NCI-H345 treated with DMSO at 0.1 percent for 48 hours (cell line): ENCODE measurements around the gene SEPTIN14.
A peak's percentile ranks its signal among the peaks of the same experiment; 100 is the strongest.
"Not testable (repeated sequence)": the region's sequence is repeated elsewhere in the genome, so short reads cannot be mapped to it uniquely, and the experiment has no call there.

Experiments used
- DNase-seq: peaks from one replicate; lab custom pipeline; 2025; ENCODE audit not compliant: unreplicated experiment; lab: John Stamatoyannopoulos, UW

SEPTIN14 gene

DNA sequence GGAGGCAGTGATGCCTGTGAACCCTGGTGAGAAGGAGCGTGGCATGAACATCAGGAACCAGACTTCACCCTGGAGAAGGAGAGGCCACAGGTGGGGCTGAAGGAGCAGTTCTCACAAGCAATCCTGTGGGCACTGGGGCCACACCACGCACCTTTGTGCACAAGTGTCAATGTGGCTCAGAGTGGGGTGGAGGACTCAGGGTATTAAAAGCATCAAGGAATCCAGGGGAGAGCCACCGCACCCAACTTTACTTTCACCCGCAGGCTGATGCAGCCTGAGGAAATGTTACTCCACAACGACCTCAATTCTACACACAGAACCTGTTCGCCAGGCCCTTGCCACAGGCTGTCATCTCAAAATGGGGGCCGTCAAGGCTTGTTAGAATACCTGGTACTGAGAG, 77.1 kb downstream of the SEPTIN14 start:
- not testable (repeated sequence) for DNase-seq

DNA sequence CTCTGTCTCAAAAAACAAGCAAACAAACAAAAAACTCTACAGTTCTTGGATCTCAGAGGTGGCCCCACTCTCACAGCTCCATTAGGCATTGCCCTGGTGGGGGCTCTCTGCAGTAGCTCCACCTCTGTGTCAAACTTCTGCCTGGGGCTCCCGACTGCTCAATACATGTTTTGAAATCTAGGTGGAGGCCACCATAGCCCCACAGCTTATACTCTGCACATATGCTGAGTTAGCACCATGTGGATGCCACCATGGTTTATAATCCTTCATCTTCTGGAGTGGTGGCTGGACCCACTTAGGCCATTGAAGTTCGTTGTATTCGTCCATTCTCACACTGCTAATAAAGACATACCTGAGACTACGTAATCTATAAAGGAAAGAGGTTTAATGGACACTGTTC, 78.4 kb downstream of the SEPTIN14 start:
- no peak for DNase-seq

DNA sequence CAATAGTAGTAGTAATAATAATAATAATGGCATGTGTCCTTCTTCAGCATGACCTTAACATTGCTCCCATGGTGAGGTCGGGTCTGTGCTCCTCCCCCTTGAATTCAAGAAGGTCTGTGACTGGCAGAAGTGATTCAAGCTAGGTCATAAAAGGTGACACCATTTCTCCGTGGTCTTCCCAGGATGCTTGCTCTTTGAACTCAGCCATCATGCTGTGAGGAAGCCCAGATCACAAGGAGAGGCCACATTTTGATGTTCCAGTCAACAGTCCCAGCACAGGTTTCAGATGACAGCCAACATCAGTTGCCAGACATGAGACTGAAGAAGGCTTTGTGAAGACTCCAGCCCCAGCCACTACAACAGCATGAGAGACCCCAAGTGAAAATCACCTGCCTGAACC, 83.9 kb downstream of the SEPTIN14 start:
- no peak for DNase-seq

DNA sequence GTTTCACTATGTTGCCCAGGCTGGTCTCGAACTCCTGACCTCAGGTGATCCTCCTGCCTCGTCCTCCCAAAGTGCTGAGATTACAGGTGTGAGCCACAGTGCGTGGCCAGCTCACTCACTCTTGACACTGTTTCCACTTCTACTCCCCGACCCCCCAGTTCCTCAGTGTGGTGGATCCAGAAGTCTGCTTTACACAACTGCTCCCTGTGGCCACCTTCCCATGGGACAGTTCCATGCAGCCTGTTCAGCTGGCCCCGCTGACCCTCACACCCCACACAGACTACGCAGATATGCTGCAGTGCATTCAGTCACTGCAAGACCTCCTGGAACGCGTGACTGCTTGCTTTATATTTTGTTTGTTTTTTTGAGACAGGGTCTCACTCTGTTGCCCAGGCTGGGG, 86.4 kb downstream of the SEPTIN14 start:
- DNase-seq = no peak

DNA sequence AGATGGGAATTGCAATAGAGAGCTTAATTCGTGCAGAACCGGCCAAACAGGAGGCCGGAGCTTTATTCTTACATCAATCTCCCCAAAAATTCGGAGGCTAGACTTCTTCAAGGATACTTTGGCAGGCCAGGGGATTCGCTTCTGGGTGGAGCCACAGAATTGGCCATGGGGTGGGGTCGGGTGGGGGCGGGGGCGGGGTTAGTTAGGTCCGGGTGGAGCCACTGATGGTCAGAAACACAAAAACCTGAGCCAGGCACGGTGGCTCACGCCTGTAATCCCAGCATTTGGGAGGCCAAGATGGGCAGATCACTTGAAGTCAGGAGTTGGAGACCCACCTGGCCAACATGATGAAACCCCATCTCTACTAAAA, 87.5 kb downstream of the SEPTIN14 start:
- no peak for DNase-seq

DNA sequence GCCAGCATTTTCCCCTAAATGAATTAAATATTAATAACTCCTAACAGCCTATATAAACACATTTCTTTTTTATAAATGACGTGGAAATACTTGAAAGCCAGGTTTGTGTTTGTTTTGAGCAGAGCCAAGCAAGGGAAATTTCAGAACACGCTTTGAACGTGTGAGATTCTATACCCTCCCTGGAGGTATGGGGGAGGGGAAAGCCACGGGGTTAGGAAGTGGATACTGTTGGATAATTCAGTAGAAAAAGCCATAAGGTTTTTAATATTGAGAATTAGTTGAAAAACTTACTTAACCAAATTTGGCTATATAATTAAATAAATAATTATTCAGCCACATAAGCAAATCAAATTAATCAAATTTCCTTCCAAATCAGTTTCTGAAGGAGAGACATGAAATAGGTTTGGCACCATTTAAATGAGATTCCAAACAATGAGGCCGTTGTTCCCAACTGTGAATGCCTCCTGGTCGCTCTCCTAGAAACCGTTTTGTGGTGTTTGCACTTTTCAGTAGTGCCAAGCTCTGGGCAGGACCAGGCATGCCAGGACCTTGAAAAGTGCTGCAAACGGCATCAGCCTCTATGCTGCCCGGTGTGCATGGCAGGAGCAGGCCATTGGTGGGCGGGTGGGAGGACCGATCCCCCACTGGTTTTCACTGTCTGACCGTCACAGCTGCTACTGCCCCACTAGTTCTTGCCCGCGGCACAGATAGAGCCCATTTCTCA, 88.1 kb downstream of the SEPTIN14 start:
- DNase-seq = peak; percentile 96

DNA sequence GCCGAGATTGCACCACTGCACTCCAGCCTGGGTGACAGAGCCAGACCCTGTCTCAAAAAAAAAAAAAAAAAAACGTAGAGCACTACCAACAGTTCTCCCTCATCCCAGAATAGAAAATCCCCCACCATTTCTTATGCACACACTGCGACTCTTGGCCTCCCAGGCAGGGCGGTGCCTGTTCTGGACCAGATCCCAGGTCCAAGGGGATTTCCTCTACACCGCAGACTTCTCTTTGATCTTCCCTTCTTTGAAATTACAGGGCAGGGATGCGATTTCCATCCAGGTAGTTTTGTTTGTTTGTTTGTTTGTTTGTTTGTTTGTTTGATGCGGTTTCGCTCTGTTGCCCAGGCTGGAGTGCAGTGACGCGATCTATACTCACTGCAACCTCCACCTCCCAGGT, 91.8 kb downstream of the SEPTIN14 start:
- DNase-seq = no peak

DNA sequence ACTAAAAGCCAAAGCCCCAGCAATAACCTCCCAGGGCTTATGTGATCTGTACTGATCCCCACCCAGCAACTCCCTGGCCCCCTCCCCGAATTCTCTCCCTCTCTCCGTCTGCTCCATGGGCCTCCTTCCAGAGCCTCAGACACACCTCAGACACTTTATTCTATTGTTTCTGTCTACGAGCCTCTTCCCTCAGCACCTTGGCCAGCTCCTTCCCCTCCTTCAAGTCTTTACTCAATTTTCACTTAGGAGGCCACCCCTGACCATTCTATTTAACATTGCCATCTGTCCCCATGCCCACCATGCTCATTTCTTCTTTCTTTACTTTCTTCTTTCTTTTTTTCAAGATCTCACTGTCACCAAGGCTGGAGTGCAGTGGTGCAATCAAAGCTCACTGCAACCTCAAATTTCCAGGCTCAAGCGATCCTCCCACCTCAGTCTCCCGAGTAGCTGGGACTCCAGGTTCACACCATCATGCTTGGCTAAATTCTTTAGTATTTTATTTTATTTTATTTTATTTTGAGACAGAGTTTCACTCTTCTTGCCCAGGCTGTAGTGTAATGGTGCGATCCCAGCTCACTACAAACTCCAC, 109.2 kb downstream of the SEPTIN14 start:
- not testable (repeated sequence) for DNase-seq

DNA sequence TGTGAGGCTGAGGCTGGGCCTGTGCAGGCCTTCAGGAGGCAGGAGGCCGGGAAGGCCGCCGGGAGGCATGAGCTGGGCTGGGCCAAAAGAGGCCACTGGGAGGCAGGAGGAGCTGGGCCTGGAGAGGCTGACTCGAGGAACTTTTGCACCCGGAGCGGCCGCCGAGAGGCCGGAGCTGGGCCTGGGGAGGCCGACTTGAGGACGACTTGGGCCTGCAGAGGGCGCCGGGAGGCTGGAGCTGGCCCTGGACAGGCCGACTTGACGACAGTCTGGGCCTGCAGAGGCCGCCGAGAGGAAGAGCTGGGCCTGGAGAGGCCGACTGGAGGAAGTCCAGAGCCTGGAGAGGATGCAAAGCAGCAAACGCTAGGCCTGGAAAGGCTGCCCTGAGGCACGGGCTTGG, 117.8 kb downstream of the SEPTIN14 start:
- DNase-seq = not testable (repeated sequence)
